Cardiac septum (tissue), 1 donor: ENCODE data around the gene UBE2U. TPM values are rescaled to one million over a fixed set of nuclear protein-coding genes. Genes with fewer than 3 reads are reported as not detected.
"Not testable (repeated sequence)": the region's sequence is repeated elsewhere in the genome, so short reads cannot be mapped to it uniquely, and the experiment has no call there.

Source experiments
- DNase-seq: peaks from one replicate; pipeline ENCODE4 v3.0.0-alpha.2; 2020; ENCODE audit warnings: low spot score
- intact Hi-C: fragments of 100-400 bp; cut with DNase I; formaldehyde crosslinking; loops from one replicate; pipeline ENCODE4 v1.14.0; 2022
- total RNA-seq: library from RNA; stranded (reverse); fragmentation: NEBNext Ultra II Directional; extraction: Animal tissue kit (Norgen Biotek cat#: 25700); gene quantifications from one replicate; pipeline ENCODE4 v1.2.1, GENCODE V29; 2021
- donor health status: DM: no; HTN: no; CAD: no.

The UBE2U gene
- total RNA-seq, 1 donor from 2014 or later: not detected

- intact Hi-C loops: no loop called here
- no peak for DNase-seq
Measured at GRCh38 chr1:64231654-64232053, 28.2 kb downstream of the UBE2U start.

DNA sequence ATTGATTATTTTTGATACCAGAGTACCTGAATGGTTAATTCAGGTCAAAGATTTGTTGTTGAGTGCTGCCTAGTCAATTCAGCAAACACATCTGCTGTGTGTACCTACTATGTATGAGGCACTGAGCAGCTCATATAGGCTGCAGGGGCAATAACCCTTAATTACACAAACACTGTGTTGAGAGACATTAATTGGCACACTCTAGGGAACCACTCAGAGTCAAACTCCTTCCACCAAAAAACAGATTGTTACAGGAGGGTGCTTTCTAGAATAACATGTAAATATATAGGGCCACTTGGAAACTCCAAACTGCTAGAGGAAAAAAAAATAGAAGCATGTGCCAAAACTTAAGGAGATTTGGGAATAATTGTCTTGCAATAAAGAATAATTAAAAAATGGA, 31.3 kb downstream of the UBE2U start:
- no peak for DNase-seq
- intact Hi-C loops: no loop called here

GRCh38 chr1:64235181-64235580, 31.8 kb downstream of the UBE2U start:
- intact Hi-C loops: no loop called here
- no peak for DNase-seq

GRCh38 chr1:64235910-64236309, 32.5 kb downstream of the UBE2U start:
- intact Hi-C loops: no loop called here
- no peak for DNase-seq

- DNase-seq: no peak
- intact Hi-C loops: no loop called here
Measured at GRCh38 chr1:64236541-64236954, 33.1 kb downstream of the UBE2U start.

- intact Hi-C loops, DNase-seq: not testable (repeated sequence)
Measured at GRCh38 chr1:64239519-64239918, 36.1 kb downstream of the UBE2U start.

DNA sequence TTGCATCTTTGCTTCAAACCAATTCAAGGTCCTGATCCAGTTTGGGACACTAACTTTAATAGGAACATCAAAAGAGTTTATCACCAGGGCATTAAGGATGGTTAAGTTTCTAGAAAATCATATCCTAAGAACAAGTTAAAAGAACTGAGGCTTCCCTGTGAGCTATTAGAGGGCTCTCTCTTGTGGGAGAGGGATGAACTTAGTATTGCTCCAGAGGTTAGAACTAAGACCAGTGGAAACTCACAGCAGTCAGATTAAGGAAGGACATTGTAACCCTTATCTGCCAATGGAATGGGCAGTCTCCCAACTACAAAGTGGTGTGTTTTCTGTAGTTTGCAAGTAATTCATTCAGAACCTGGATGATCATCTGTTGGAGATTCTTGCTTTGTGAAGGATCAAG, 36.8 kb downstream of the UBE2U start:
- intact Hi-C loops: loop anchor here (5.0 kb wide), 2 partner anchors 468 to 548 kb away; partner anchors contain the start of gene ROR1
- DNase-seq: no peak

DNA sequence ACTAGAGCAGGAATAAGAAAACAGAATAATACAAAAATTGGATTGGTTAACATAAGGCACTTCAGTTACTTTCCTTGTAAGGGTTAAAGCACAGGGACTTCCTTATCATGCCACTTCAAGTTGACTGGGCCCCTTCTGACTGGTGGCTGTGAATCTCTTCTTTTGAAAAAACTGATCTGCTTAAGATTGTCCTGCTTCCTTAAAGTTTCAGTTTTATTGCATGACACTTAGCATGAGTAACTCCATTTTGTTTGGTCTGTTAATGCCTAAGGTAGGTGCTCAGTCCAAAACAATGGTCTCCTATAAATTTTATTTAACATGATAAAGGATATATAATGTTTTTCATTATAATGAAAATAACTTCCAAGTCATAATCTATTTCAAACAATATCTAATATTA, 37.6 kb downstream of the UBE2U start:
- no peak for DNase-seq
- intact Hi-C loops: loop anchor here (5.0 kb wide), 2 partner anchors 469 to 549 kb away; partner anchors contain the start of gene ROR1

GRCh38 chr1:64242895-64243756, 39.7 kb downstream of the UBE2U start:
- DNase-seq: no peak
- intact Hi-C loops: loop anchor here (2.0 to 5.0 kb wide), 4 partner anchors 471 to 626 kb away; partner anchors contain the start of gene ROR1

DNA sequence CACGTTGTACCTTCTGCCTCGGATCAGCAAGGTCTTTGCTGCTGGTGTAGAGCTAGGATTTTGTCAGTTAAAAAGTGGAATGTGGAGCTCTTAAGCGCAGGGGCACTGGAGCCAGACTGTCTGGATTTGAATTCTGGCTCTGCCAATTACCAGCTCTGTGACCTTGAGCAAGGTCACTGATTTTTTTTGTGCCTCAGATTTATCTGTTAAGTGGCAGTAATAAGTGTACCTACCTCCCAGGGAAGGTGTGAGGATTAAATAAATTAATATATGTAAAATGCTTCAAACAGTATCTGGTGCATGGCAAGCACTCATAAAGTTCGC, 40.3 kb downstream of the UBE2U start:
- intact Hi-C loops: loop anchor here (2.0 to 5.0 kb wide), 5 partner anchors 471 to 667 kb away; partner anchors contain the start of gene ROR1
- no peak for DNase-seq

- intact Hi-C loops: loop anchor here (2.0 to 5.0 kb wide), 2 partner anchors 669 to 688 kb away; no protein-coding TSS in a partner anchor
Measured at GRCh38 chr1:64245495-64245894, 42.1 kb downstream of the UBE2U start.

DNA sequence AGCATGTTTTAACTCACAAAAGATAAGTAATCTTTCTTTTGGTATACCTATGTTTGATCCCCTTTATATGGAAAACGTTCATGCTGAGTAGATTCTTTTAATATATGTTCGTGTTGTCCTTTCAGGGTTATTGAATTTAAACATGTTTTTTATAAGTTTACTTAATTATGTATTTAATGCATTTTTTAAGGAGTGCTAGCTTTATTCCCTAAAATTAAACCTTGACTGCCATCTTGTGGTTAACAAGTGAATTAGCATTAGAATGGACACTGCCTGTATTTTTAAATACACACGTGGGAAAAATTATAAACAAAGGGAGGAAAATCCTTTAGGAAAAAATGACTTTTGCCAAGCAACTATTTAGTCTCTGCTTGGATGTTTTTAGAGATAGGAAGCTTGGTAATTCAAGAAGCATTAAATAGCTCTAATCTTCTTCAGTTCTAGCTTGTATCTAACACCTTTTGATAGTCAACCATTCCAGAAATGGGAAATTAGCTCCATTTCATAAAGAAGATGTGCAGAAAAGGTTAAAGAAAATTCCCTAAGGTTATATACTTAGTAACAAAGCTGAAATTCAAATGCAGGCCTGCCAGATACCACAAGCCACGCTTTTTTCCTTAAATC, 43.0 kb downstream of the UBE2U start:
- intact Hi-C loops: loop anchor here (5.0 kb wide), 1 partner anchor 689 kb away; no protein-coding TSS in a partner anchor
- no peak for DNase-seq

More at GRCh38 chr1:64245495-64245894, 42.1 kb downstream of the UBE2U start:
- DNase-seq: no peak

- intact Hi-C loops: loop anchor here (5.0 kb wide), 1 partner anchor 691 kb away; no protein-coding TSS in a partner anchor
Measured at GRCh38 chr1:64248065-64248464, 44.6 kb downstream of the UBE2U start.

DNA sequence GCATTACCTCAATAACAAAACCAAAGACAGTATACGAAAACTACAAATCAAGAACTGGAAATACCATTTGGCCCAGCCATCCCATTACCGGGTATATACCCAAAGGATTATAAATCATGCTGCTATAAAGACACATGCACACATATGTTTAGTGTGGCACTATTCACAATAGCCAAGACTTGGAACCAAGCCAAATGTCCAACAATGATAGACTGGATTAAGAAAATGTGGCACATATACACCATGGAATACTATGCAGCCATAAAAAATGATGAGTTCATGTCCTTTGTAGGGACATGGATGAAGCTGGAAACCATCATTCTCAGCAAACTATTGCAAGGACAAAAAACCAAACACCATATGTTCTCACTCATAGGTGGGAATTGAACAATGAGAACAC, 47.0 kb downstream of the UBE2U start:
- DNase-seq, intact Hi-C loops: not testable (repeated sequence)

More at GRCh38 chr1:64248065-64248464, 44.6 kb downstream of the UBE2U start:
- DNase-seq: no peak

DNA sequence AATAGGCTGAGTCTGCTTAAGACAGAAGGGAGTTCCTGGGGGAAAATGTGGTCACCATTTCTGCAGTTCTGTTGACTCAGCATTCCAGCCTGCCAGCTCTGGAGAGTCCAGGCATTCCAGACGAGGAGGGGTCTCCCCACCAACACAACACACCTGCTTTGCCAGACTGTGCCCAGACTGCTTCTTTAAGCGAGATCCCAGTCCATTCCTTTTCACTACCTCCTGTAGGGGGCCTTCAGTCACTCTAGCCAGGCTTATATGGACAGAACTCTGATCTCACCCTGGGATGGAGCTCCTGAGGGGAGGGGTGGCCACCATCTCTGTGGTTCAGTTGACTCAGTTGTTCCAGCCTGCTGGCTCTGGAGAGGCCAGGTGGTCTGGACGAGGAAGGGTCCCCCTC, 48.5 kb downstream of the UBE2U start:
- intact Hi-C loops: no loop called here
- no peak for DNase-seq

GRCh38 chr1:64257233-64257632, 53.8 kb downstream of the UBE2U start:
- intact Hi-C loops, DNase-seq: not testable (repeated sequence)

- DNase-seq, intact Hi-C loops: not testable (repeated sequence)
Measured at GRCh38 chr1:64258444-64258843, 55.0 kb downstream of the UBE2U start.

DNA sequence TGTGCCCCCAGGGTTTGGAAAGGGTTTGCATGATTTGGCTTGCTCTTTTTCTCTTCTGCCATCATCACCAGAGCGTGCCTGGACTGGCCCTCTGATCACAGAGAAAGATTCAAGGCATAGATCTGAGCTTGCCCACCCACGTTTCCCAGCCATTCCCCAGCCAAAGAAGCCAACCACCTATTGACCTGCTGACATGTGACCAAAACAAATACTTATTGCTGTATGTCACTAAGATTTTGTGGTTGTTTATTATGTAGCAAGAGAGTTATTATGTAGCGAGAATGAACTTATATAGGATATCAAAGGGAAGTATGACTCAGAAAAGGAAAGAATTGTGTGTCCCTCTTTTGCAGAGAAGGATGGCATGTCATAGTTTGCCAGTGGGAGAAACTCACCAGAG, 59.9 kb downstream of the UBE2U start:
- intact Hi-C loops: loop anchor here (10.0 kb wide), 1 partner anchor 221 kb away; no protein-coding TSS in a partner anchor
- no peak for DNase-seq

GRCh38 chr1:64263856-64264255, 60.4 kb downstream of the UBE2U start:
- intact Hi-C loops: loop anchor here (10.0 kb wide), 1 partner anchor 221 kb away; no protein-coding TSS in a partner anchor
- DNase-seq: no peak

DNA sequence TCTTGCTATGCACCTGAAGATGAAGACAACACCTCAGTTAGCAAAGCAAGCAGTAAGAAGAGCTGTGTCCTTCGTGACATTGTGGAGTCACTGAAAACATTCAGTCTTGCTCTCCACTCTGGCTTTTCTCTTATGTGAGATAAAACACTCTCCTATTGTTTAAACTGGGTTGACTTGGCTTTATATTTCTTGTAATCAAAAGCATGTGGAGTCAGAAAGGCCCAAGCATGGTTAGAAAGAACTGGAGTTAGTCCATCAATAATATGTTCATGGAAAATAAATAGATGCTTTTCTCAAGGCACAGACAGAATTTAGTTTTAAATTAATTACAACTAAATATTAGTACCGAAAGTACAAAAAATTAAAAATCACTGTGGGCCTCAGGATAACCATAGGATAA, 61.7 kb downstream of the UBE2U start:
- intact Hi-C loops: loop anchor here (5.0 to 10.0 kb wide), 3 partner anchors 220 to 1422 kb away; no protein-coding TSS in a partner anchor

More for the DNA sequence above, 61.7 kb downstream of the UBE2U start:
- no peak for DNase-seq
